Right forelimb (tissue), 1 donor: ENCODE results near the gene NID2.

Experiments
- DNase-seq: peaks from one replicate; pipeline ENCODE4 v3.0.0-alpha.2; 2018

NID2 gene

DNA sequence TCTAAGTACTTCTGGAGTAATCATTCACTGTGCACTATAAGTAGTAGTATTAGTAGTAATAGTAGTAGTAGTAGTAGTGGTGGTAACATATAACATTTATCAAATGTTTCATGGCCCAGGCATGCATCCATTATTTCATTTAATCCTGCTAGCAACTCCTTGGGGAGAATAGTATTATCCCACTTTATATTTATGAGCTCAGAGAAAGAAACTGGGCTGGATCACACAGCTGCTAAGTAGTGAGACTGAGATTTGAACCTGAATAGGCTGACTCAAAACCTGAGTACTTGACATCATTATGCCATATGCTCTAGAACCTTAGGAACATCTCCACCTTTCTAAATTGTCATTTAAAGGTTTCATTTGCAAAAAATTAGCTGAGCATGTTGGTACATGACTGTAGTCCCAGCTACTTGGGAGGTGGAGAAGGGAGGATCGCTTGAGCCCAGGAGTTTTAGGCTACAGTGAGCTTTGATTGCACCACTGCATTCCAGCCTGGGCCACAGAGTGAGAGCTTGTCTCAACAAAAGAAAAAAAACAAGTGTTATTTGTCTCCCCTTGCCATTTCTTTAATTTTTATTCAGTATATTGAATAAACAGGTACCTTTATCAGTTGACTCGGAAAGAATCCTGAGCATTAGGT is 11.4 kb upstream of the NID2 start:
- no peak for DNase-seq

DNA sequence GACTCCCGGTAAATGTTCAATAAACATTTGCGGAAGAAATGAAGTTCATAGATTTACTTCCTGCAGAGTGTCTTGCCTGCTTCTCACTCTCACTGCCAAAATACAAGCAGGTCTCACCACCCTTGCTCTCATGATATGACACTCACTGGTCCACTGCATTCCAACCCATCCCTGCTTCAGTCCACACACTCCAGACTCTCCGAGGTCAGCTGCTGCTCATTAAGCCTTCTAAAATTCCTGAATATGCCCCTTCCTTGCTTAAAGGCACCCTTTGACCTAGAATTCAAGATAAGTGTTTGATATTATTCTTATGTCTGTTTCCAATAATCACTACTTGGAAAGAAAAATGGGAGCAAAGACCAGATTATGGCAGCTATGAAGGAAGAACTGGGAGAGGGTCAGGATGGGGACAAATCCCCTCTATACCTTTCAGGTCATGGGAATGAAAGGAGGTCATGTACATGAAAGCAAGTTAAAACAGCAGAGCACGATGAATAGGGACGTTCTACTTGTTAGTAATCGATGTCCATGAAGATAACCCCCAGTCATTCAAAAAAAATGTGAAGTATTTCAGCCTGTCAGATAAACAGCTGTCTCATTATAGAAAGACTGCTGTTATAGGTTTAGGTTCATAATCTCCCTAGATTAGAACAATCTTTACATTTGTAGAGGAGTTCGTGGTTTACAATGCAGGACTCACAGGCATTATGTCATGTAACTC is 10.5 kb upstream of the NID2 start:
- DNase-seq, result no peak

DNA sequence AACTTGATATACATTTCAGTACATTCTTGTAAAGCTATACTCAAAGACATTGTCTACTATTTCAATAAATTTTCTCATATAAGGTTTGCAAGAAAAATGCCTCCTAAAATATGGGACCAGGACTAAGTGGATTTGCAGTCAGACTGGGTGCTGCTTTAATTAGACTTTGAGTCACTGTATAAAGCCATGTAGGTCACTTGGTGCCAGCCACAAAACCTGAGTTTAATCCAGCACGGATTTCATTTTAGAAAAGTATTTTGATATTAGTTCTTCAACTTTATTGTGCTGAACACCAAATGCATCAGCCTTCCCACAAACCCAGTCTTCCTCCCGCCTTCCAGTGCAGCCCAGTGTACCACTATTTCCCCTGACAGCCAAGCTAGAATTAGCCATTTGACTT is 9.9 kb upstream of the NID2 start:
- no peak for DNase-seq

DNA sequence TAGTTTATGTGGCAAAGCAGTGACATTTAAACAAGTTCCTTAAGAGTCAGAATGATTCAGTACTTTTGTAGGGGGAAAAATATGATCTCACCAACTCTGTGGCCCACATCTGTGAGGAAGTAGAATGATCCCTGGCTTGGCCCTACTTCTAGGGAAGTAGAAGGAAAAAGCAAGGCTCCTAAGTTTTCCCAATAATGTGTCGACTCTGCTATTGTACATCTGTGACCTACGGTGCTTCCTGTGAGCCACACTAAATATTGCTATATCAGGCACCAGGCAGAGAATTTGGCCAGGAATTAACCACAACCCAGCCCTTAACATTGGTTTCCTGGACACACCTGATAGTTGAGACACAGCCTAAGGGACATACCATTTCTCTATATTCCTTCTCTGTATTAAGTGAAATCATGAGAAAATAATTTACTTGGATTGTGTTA is 9.3 kb upstream of the NID2 start:
- DNase-seq, result no peak

DNA sequence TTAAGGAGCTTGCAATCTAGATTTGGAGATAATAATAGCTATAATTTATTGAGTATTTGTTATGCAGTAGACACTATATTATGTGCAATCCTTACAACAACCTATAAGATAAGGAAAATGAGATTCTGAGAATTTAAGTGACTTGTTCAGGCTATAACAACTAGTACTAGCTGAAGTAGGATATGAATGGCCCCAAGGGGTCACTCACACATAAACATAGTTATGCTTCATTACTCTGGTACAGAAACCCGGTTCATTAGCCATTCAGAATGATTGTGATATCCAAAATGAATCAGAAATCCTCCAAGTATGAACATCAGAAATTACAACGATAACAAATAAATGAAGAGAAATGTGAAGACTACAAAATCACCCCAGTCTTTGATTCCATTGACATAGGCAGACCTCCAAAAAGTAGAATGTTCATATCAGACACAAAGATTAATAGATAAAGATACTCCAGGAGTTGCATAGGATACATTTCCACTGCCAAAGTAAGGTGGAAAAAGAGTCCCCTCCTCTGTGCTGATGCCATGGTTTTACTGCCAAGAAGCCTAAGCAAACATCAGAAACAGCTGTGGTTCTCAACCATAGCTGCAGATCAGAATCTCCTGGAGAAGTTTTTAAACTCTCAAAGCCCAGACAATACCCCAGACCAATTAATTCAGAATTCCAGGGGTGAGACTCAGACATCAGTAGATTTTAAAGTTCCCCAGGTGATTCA is 8.6 kb upstream of the NID2 start:
- no peak for DNase-seq

DNA sequence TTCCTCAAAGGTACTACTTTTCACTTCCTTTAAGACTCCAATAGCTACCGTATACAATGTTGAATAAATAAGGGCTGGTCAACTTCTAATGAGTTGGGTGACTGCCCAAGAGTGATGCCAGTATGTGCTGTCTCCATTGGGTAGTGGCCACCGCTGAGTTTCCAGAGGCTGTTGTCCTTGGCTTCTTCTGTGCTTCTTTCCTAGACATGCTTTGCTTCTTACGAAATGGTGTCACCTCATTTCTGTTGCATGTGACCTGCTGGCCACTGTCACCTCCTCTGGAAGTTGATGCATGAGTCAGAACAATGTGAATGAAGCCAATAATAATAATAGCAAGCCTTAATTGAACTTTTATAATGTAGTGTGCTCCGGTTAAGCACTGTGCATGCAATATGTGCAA is 7.5 kb upstream of the NID2 start:
- DNase-seq, result no peak

DNA sequence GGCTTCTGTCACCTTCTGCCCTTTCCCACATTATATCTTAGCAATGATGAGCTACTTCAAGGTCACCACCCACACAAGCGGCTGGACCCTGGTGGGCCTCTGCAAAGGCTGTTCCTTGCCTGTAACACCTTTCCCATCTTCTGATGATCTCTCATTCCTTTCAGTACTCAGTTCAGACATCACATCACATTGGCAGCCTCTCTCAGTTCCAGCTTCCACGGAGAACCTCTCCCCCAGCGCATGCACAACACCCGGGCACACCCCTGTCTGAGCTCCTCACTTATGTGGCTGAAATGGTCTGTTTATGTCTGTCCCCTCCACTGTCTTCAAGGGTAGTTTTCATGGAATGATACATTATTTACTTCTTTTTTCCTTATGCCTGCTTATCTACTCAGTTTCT is 6.5 kb upstream of the NID2 start:
- DNase-seq, result no peak

DNA sequence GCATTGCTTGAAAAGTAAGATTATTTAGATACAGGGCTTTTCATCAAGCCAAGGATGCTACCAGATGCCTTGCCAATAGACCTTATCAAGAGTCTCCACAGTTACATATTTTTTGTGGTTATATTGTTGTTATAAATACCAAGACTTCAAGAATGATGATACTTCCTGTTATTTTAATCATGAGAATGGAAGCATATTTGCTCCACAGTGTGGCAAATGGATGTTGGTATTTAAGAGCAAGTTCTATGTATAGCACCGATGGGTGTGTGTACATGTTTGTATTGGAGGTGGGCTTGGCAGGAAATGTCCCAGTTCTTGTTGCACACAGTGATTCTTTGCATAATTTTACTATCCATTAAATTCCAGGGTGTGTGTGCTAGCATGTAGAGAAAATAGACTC is 4.4 kb upstream of the NID2 start:
- DNase-seq, result no peak

DNA sequence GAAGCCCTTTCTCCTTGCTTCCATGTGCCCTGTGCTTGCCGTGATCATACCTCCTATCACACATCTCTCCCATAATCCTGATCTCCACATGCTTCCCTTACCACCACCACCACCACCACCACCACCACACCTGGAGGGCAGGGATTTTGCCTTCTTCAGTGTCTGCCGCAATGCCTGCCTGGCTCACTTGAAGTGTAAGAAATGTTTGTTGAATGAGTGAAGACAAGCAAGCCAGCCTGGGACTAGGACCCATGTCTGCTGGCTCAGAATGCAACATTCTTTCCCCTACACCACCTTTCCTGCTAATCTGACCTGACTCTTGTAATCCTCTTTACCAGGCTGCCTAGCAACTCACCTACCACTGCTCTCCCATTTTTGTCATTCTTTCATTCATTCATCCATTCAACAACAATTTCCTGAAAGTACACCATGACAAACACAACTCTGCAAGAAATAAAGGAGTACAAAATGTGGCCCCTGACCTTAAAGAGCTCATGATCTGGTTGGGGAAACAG is 3.5 kb upstream of the NID2 start:
- DNase-seq, result no peak

DNA sequence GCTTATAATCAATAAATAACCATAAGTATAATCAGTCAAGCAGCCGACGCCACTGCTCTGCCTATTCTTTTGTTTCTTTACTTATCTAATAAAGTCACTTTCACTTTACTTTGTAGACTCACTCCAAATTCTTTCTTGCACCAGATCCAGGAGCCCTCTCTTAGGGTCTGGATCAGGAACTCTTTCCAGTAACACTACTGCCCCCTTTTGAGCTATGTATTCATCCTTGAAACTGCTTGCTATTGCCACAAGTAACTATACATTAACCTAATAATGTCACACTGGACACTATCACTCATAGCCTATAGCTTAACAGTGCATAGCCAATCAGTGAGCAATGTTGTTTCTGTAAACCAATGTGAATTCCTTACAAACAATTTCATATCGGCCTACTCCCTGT is 2.8 kb upstream of the NID2 start:
- DNase-seq, result no peak

DNA sequence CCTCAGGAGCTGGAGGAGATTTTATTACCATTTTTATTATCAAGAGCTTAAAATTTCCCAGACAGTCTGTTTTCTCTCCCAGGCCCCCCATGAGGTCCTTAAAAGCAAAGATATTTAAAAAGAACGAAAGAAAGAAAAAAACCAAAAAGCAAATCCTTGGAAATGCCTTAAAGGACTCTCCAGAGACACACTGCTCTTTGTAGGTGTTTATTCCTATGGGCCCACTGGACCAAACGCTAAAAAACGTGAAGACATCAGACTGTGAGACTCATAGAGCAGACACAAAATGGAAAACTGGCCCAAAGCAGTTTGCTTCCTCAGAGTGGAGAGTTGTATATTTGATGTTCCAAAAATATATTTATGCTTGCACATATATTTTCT is 1.2 kb upstream of the NID2 start:
- no peak for DNase-seq

DNA sequence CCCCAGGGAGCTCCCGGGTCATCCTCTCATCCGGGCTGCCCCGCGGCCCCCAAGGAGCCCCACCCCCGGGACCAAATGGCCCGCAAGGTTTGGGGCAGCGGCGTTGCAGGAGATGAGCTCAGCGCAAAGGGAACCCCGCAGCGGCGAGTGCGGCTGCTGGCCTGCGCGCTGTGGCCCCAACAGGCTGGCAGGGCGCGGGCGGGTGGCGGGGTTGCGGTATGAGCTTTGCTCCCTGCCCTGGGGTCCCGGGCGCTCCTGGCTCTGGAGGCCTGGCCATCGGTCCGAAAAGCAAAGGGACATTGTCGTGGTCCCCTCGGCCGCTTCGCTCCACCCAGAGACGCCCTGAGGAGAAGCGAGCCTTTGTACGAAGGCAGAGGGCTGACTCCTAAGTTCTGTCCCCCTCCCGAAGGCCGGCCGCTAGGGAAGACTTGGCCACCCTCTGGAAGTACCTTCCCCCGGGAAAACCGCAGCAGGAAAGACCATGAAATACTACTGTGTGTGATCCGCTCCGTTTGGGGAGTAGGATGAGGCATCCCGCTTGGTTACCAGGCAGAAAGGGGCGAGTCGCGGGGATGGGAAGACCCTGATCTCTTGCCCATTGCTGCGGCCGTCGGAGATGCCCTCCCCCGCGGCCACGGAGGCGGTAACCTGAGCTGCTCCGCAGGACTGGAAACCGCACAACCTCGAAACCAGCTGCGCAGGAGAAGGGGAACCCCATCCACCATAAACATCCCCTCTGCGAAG is 620 bp upstream of the NID2 start:
- DNase-seq, result peak; percentile 78

DNA sequence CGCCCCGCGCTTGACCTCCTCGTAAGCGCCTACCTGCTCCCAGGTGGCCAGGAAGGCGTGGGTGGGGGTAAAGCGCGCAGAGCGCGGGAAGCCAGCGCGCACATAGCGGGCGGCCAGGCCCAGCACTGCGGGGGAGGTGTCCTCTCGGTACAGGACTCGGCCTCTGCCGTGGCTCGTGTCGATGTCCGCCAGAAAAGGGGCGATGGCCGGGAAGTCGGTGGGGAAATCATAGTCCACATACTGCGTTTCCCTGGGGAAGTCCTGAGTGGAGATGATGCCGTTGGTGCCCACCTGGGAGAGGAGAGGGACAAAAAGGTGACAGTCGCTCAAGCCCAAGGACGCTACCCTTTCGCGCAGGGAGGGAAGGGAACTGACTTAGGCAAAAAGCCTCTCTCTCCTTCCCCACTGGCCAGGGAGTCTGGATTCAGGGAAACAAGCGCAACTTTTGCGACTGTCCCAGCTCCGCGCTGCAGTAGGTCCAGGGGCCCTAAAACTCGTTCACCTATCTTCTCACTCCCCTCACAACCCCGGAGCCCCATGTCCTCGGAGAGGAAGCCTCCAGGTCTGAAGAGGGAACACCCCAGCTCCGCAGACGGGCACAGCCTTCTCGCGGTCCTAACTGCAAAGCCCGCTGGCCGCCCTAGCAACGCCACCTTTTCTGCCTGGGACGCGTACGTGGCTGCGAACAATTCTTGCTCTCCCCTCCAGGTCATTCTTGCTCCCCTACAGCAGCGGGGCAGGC is 815 bp downstream of the NID2 start:
- DNase-seq, result no peak

DNA sequence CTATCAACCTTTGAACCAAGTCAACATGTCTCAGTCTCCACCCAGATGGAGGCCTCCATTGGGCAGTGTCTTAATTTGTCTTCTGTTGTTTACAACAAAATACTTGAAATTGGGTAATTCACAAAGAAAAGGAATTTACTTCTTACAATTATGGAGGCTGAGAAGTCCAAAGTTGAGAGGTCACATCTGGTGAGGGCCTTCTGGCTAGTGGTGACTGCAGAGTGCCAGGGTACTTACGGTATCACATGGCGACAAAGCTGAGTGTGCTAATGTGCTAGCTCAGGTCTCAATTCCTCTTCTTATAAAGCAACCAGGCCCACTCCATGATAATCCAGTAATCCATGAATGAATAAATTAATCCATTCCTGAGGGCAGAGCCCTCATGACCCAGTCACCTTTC is 4.7 kb downstream of the NID2 start:
- no peak for DNase-seq

DNA sequence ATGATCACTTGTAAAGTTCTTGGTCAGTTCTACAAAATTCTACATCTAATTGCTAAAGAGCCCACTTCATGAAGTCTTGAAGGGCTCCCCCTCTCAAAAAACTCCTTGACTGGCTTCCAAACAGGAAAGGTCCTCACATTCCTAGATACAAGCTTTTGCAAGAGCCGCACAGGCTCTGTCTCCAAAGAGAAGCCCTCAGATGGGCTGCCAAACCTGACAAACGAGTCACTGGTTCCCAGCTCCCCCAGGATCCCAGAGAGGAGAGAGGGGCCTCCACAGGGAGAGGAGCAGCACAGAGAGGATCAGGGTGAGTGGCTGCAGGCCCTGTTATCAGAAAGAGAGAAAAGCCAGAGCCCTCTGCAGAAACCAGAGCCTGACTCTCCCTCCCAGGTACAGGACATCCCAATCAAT is 5.8 kb downstream of the NID2 start:
- no peak for DNase-seq

DNA sequence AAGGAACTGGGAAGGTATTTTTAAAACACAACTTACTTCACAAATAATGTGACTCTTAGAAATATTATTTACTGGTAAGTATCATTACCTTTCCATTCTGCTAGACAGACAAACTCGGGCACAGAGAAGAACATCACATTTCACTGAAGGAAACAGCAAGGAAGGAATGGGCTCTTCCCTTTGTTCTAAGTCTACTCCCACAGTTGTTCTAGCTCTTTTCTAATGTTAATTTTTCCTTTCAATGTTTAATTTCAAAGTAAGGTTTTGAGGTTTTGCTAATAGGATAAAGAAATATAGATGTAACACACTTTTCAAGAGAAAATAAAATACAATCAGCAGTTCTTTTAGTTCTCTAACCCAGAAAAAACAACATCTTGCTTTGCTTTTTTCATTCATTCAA is 7.0 kb downstream of the NID2 start:
- DNase-seq, result no peak

DNA sequence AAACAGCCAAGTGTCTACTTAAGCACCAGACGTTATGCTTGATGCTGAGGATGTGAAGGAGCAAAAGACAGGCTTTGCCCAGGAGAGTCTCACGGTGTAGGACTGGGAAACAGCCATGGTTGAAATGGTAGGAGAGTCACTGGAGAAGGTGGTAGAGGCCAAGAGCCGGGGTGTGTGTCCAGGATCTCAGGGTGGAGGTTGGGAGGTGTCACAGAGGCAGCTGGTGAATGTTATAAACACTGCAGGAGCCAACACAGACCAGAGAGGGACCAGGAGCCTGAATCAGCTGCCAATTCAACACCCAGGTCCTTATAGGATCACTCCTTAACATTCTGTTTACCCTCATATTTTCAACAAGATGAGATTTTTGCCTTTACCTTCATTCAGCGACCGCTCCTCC is 7.5 kb downstream of the NID2 start:
- no peak for DNase-seq

DNA sequence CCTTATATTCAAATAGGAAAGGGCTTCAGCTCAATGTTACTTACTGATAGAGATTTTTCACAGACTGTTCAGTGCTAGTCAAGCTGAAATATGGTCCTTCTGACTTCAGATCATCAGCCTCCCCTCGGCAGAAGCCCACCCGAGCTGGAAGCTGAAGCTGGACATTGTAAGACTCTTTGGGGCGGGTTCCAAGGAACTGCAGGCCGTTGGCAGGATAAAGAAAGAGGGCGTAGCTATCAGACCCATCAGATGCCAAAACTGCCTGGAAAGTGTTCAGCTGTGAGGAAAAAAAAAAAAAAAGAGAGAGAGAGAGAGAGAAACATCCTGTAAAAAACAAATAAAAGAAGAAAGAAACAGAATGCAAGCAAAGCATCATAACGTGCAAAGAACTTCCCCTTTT is 8.8 kb downstream of the NID2 start:
- DNase-seq, result no peak

DNA sequence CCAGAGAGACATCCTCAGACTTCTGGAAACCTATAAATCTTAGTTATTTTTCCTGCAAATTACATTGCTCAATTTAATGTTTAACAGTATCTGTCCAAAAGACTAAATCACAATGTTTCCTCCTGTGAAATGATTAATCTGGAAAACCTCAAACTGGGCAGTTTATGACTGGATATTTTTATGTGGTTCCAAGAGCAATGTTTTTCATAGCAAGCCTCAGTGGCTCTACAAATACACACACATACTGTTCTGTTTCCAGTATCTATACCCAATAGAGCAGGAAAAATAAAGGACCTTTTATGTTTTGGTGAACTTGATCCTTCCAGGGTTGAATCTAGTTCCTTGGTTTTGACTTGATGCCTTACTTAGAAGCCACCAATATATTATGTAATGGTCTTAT is 9.2 kb downstream of the NID2 start:
- DNase-seq, result no peak

DNA sequence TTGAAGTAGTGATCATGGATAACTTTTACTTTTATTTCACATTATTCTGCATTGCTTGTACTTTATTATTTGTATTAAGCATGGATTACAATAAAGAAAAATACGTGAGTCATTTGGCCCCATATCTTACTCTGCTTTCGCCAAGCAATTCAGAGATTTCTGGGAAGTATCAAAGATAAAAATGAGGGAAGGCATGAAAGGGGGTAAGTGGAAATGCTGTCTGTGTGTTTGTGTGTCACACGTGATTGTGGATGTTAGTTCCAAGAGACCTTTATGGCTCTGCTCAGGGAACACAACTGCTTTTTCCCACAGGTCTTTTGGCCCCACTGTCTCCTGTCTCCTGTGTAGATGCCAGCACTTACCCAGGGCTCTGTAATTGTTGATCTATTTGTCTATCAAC is 10.5 kb downstream of the NID2 start:
- no peak for DNase-seq

DNA sequence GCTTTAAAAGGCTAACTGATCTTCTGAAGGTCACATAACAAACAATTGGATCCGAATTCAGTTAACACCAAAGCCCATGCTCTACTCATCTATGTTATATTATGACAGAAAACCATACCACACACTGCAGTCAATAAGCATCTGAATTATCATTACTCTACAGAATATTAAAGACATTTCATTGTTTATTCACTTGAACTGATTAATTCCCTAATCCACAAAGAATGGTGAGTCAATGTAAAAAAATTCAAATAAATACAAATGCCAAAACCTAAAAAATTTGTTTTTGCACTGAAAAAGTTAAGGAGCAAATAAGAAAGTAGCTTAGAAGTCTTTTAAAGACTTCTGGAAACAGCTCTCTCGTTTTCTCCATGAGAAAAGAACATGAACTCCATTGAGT is 13.7 kb downstream of the NID2 start:
- DNase-seq, result no peak

DNA sequence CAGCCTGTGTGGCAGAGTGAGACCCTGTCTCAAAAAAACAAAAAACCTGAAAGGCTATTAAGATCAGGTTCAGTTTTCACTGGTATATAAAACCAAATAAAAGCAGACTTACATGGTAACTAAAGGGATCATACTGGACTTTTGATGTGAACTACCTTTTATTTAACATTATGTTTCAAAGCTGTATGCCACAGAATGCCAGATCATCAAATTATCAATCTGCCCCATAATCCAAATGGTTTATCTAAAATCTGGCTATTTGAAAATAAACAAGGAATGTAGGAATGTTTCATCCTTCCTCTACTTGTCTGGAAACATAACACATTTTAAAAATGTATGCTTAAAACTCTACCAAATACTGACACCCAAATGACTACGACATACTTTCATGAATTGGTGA is 14.2 kb downstream of the NID2 start:
- no peak for DNase-seq

DNA sequence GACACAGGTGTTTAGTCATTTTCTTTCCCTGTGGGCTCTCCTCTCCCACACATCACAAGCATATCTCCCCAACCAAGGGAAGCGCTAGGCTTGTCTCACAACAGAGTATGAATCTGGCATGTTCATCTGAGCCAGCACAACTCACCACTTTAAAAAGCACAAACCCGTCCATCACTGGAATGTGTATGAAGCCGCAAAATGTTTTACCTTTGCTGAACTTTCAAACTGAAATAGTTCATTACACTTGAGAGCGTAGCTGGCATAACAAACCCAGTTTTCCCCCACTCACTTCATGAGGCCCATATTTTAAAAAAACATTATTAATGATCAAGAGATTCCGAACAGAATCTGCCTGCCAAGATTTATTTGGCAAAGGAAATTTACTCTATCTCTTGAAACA is 15.8 kb downstream of the NID2 start:
- no peak for DNase-seq
